Measurements from ENCODE around the gene KRTAP4-2. TPM values are rescaled to one million over a fixed set of nuclear protein-coding genes. Genes with fewer than 3 reads are reported as not detected.
A peak's percentile ranks its signal among the peaks of the same experiment; 100 is the strongest.
"Not testable (repeated sequence)": the region's sequence is repeated elsewhere in the genome, so short reads cannot be mapped to it uniquely, and the experiment has no call there.

Gene KRTAP4-2
- total and polyA plus RNA-seq, 8 donors: not detected

- H3K4me3 ChIP-seq: no peak within 1 kb of the TSS
- H3K9me3 ChIP-seq: no peaks in the 10 kb centered on the region
- H3K36me3 ChIP-seq: no peaks in the 10 kb centered on the region
- ATAC-seq: no peak
- no peak within 1 kb of the TSS for H3K27ac ChIP-seq
- intact Hi-C loops (cut with DNase I): no loop called here
- no peak for TF ChIP-seq CTCF (IDR thresholded peaks at IDR 0.05)
- no peak for DNase-seq
- no peaks in the 10 kb centered on the region for H3K4me1 ChIP-seq
- peaks cover 4 to 10% of the 10 kb centered on the region in 2 donors for H3K27me3 ChIP-seq
Observed at GRCh38 chr17:41160648-41161047, 17.4 kb downstream of the KRTAP4-2 start, which contains the start of gene KRTAP4-4. TSS of gene KRTAP4-4 (minus strand) at chr17:41160748. CDS start at chr17:41160691, 57 bp downstream.

GRCh38 chr17:41160190-41160589 is 17.8 kb downstream of the KRTAP4-2 start:
- DNase-seq: peak in 1 of 4 donors; percentile 40
- H3K27ac ChIP-seq; H3K36me3 ChIP-seq; H3K27me3 ChIP-seq; H3K4me3 ChIP-seq; H3K4me1 ChIP-seq; ATAC-seq; intact Hi-C loops (cut with DNase I); H3K9me3 ChIP-seq: not testable (repeated sequence)

GRCh38 chr17:41153856-41154255 is 24.2 kb downstream of the KRTAP4-2 start:
- H3K27ac ChIP-seq: no peak overlapping the region
- no peaks in the 10 kb centered on the region for H3K4me1 ChIP-seq
- no peaks in the 10 kb centered on the region for H3K36me3 ChIP-seq
- intact Hi-C loops (cut with DNase I): no loop called here
- no peak overlapping the region for H3K4me3 ChIP-seq
- DNase-seq (no peak), ATAC-seq (no peak)
- no peak for TF ChIP-seq CTCF (IDR thresholded peaks at IDR 0.05)
- H3K9me3 ChIP-seq: no peaks in the 10 kb centered on the region
- peaks cover 0 to 11% of the 10 kb centered on the region in 2 donors for H3K27me3 ChIP-seq

- H3K4me1 ChIP-seq: no peaks in the 10 kb centered on the region
- no peak for TF ChIP-seq CTCF (IDR thresholded peaks at IDR 0.05)
- no peak overlapping the region for H3K27ac ChIP-seq
- intact Hi-C loops (cut with DNase I): no loop called here
- H3K4me3 ChIP-seq: no peak overlapping the region
- peaks cover 0 to 11% of the 10 kb centered on the region in 2 donors for H3K27me3 ChIP-seq
- H3K36me3 ChIP-seq: no peaks in the 10 kb centered on the region
- DNase-seq (no peak), ATAC-seq (no peak)
- H3K9me3 ChIP-seq: no peaks in the 10 kb centered on the region
Observed at GRCh38 chr17:41151525-41151924, 26.5 kb downstream of the KRTAP4-2 start.

GRCh38 chr17:41150026-41150425 is 28.0 kb downstream of the KRTAP4-2 start:
- no peak overlapping the region for H3K4me3 ChIP-seq
- intact Hi-C loops (cut with DNase I): no loop called here
- TF ChIP-seq CTCF (IDR thresholded peaks at IDR 0.05): no peak
- ATAC-seq: no peak
- no peak overlapping the region for H3K27ac ChIP-seq
- H3K9me3 ChIP-seq: no peaks in the 10 kb centered on the region
- no peaks in the 10 kb centered on the region for H3K36me3 ChIP-seq
- peaks cover 0 to 10% of the 10 kb centered on the region in 2 donors for H3K27me3 ChIP-seq
- no peaks in the 10 kb centered on the region for H3K4me1 ChIP-seq
- DNase-seq: no peak

GRCh38 chr17:41149652-41149985 is 28.4 kb downstream of the KRTAP4-2 start, which contains the start of gene KRTAP4-5:
TSS of gene KRTAP4-5 (minus strand) at chr17:41149825. CDS start at chr17:41149767, 58 bp downstream.
- peaks cover 0 to 6% of the 10 kb centered on the region in 2 donors for H3K27me3 ChIP-seq
- no peak for ATAC-seq

GRCh38 chr17:41148971-41149651 is 28.9 kb downstream of the KRTAP4-2 start:
- H3K27ac ChIP-seq; H3K9me3 ChIP-seq; DNase-seq; intact Hi-C loops (cut with DNase I); H3K4me1 ChIP-seq; ATAC-seq; H3K4me3 ChIP-seq; H3K36me3 ChIP-seq; H3K27me3 ChIP-seq: not testable (repeated sequence)

More at GRCh38 chr17:41149652-41149985, 28.4 kb downstream of the KRTAP4-2 start, which contains the start of gene KRTAP4-5:
- no peaks in the 10 kb centered on the region for H3K4me1 ChIP-seq
- H3K27ac ChIP-seq: no peak within 1 kb of the TSS
- H3K9me3 ChIP-seq: no peaks in the 10 kb centered on the region
- no peaks in the 10 kb centered on the region for H3K36me3 ChIP-seq
- intact Hi-C loops (cut with DNase I): no loop called here
- no peak for DNase-seq
- H3K4me3 ChIP-seq: no peak within 1 kb of the TSS
- TF ChIP-seq CTCF (IDR thresholded peaks at IDR 0.05): no peak

Data from left lung (tissue), 10 donors.